Vagina (tissue), 2 donors: ENCODE data around the gene ATOH8.

ENCODE experiments used
- CTCF ChIP-seq, 3 experiments: fragments of 450-650 bp in 2 of 3; fragments of 200-600 bp in 1 of 3; sonication (generic) in 1 of 3; IDR thresholded peaks; one replicate each; pipeline ENCODE4 v1.5.1; 2017 to 2019; ENCODE audit warnings: antibody characterized with exemption in 3 of 3, mild to moderate bottlenecking in 2 of 3, moderate library complexity in 2 of 3
- POLR2A ChIP-seq, 2 donors: fragments of 450-650 bp; IDR thresholded peaks; one replicate each; pipeline ENCODE4 v1.6.1; 2017; ENCODE audit warnings: antibody characterized with exemption in 2 of 2, mild to moderate bottlenecking in 2 of 2, moderate library complexity in 2 of 2
- POLR2AphosphoS5 ChIP-seq, 2 donors: sonication (generic); formaldehyde crosslinking; IDR thresholded peaks; one replicate each; pipeline ENCODE4 v1.9.0; 2017; ENCODE audit warnings: antibody characterized with exemption in 2 of 2, mild to moderate bottlenecking in 2 of 2, low read depth in 1 of 2; ENCODE audit not compliant: insufficient read depth in 1 of 2

GRCh38 chr2:85814802-85815550 lies 61.2 kb downstream of the ATOH8 start:
- TF ChIP-seq CTCF (IDR thresholded peaks at IDR 0.05) (no peak), POLR2AphosphoS5 (IDR thresholded peaks at IDR 0.05; ENCODE audit: insufficient read depth in 1 of 2, low read depth in 1 of 2) (no peak), POLR2A (IDR thresholded peaks at IDR 0.05) (no peak)
